H1 (cell line): Measurements from ENCODE around the gene RNF8. TPM values are rescaled to one million over a fixed set of nuclear protein-coding genes. Genes with fewer than 3 reads are reported as not detected.

Experiments
- ATF2 ChIP-seq: IDR thresholded peaks from 2 replicates; pipeline ENCODE4 v1.6.1; 2012; ENCODE audit warnings: low read length, inconsistent platforms
- KDM1A ChIP-seq: fragments of 200-600, 300-600 bp; sonication (generic); IDR thresholded peaks from 2 replicates; pipeline ENCODE4 v1.7.1; 2016; ENCODE audit warnings: mild to moderate bottlenecking, low read length, borderline replicate concordance
- polyA plus RNA-seq, 7 experiments: library from polyadenylated mRNA; depleted of rRNA in 3 of 7; stranded (reverse) in 5 of 7; unstranded in 2 of 7; fragments of >200 nt in 5 of 7; fragments of 200-250 nt in 2 of 7; gene quantifications; 1 replicate in 5 of 7; 2 replicates in 1 of 7; 4 replicates in 1 of 7; pipeline versions ENCODE4 v1.2.1 to v1.2.3, GENCODE V29; 2011 to 2013; ENCODE audit warnings: missing spikeins in 2 of 7, mixed read lengths in 2 of 7
- total RNA-seq: library from RNA; stranded (reverse); fragmentation: NEBNext Ultra II Directional; extraction: Animal tissue kit (Norgen Biotek cat#: 25700); gene quantifications from 2 replicates; pipeline ENCODE4 v1.2.1, GENCODE V29; 2021

Gene RNF8
- total and polyA plus RNA-seq, 2 of the 8 experiments (the other 6 are each of a cell fraction or from before 2014, with no cell fraction given), result 20.3 to 44.7 TPM

DNA sequence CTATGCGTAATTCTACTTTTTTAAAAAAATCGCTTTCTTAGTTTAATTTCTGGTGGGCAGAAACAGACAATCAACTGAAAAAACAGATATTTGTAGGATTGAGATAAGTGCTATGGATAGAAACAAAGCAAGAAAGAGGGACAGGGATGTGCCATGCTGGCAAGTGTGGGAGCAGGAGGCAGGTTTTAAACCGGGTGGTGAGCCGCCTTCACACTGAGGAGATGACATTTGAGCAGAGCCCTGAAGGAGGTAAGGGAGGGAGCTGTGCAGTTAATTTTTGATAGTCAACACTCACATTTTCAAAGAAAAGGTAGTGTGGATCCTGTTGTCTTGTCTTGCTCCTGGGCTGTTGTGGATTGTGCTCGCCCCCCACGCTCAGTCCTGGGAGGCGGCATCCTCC is 49.0 kb upstream of the RNF8 start (continued):
- TF ChIP-seq ATF2, result no peak
- no peak for TF ChIP-seq KDM1A
- TF ChIP-seq, all 59 proteins: peak for 0
